KMS-11 (cell line): ENCODE data around the gene VSIR.

Experiments used
- H2AFZ ChIP-seq: fragments of 200-600 bp; sonication (generic); 2 replicates; pipeline ENCODE4 v1.6.1; 2016; ENCODE audit warnings: antibody characterized with exemption, mixed run types, low read depth
- H3K27ac ChIP-seq: fragments of 200-600 bp; sonication (generic); 2 replicates; pipeline ENCODE4 v1.6.1; 2016; ENCODE audit warnings: mild to moderate bottlenecking, mixed run types
- H3K27me3 ChIP-seq: fragments of 200-600 bp; sonication (generic); 2 replicates; pipeline ENCODE4 v1.6.1; 2017; ENCODE audit warnings: mild to moderate bottlenecking, low read depth, mixed run types, moderate library complexity; ENCODE audit not compliant: insufficient read depth
- H3K36me3 ChIP-seq: fragments of 200-600 bp; sonication (generic); 2 replicates; pipeline ENCODE4 v1.6.1; 2017; ENCODE audit warnings: mild to moderate bottlenecking, mixed run types; ENCODE audit not compliant: insufficient read depth
- H3K4me1 ChIP-seq: fragments of 200-600 bp; sonication (generic); 2 replicates; pipeline ENCODE4 v1.6.1; 2016; ENCODE audit warnings: mild to moderate bottlenecking, low read depth, mixed run types; ENCODE audit not compliant: poor library complexity, severe bottlenecking
- H3K4me2 ChIP-seq: fragments of 200-600 bp; sonication (generic); 2 replicates; pipeline ENCODE4 v1.7.0; 2016; ENCODE audit warnings: mild to moderate bottlenecking, mixed run types
- H3K4me3 ChIP-seq: fragments of 200-600 bp; sonication (generic); IDR thresholded peaks from 2 replicates; pipeline ENCODE4 v1.6.1; 2017; ENCODE audit warnings: low read depth, low read length, mixed read lengths; ENCODE audit not compliant: insufficient read depth
- H3K79me2 ChIP-seq: fragments of 200-600 bp; sonication (generic); 2 replicates; pipeline ENCODE4 v1.6.1; 2016; ENCODE audit warnings: low read depth, mixed run types; ENCODE audit not compliant: insufficient read depth
- H3K9ac ChIP-seq: fragments of 200-600 bp; sonication (generic); 2 replicates; pipeline ENCODE4 v1.6.1; 2016; ENCODE audit warnings: mild to moderate bottlenecking, mixed run types
- H4K20me1 ChIP-seq: fragments of 200-600 bp; sonication (generic); 2 replicates; pipeline ENCODE4 v1.6.1; 2016; ENCODE audit warnings: mild to moderate bottlenecking, mixed run types; ENCODE audit not compliant: insufficient read depth
- CTCF ChIP-seq: fragments of 200-600 bp; sonication (generic); conservative IDR thresholded peaks from 2 replicates; pipeline ENCODE4 v1.6.1; 2017; ENCODE audit warnings: low read depth, mild to moderate bottlenecking, antibody characterized with exemption, low read length, moderate library complexity, mixed read lengths

VSIR gene

DNA sequence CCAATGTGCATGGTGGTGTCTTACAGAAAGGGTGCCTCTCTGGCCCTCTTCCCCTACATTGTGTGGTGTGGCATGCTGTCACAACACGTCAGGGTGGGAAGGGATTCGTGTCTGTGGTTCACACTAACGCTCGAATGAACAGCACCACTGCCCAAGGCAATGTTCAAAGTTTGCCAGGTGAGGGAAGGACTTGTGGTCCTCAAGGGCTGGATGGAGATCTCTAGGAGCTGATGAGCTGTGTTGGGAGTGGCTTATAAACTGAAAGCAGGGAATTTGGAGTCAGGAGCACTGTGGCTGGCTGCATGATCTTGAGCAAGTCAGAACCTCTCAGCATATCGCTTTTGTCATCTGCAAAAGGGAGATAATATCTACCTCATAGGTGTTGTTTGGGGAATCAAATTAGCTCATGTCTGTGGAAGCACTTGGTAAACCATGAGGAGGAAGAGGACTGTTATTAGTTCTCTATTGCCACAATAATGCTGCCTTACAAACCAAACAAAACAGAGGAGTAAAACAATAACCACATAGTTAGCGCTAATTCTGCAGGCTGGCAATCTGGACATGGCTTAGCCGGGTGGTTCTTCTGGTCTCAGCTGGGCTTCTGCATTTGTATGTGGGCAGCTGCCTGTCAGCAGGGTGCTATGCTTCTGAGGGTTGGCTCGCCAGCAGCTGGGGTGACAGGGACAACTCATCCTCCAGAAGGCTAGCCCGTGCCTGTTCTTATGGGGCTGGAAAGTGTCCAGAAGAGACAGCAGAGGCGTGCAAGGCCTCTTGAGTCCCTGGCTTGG is 30.8 kb downstream of the VSIR start:
- Histone ChIP-seq H3K79me2 (no peaks in the 10 kb centered on the region), H3K27ac (no peak overlapping the region), H3K4me3 (no peak overlapping the region), H3K27me3 (no peaks in the 10 kb centered on the region; the same call in 1 of the 2 replicates), H3K9ac (no peak overlapping the region), H4K20me1 (no peaks in the 10 kb centered on the region), H3K4me1 (no peaks in the 10 kb centered on the region), H3K4me2 (no peak overlapping the region), H2AFZ (no peak overlapping the region), H3K36me3 (no peaks in the 10 kb centered on the region)
- no peak for TF ChIP-seq CTCF

DNA sequence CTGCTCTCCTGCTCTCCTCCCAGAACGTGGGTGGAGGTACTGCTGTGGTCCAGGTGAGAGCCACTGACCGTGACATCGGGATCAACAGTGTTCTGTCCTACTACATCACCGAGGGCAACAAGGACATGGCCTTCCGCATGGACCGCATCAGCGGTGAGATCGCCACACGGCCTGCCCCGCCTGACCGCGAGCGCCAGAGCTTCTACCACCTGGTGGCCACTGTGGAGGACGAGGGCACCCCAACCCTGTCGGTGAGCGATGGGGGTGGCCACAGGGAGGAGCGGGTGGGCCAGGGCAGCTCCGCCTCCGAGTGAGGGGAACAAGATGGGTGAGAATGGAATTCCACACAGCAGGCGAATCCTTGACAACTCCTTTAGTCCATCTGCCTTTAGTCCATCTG is 31.6 kb downstream of the VSIR start:
- H3K36me3 ChIP-seq: no peaks in the 10 kb centered on the region
- no peak overlapping the region for H3K27ac ChIP-seq
- no peak for TF ChIP-seq CTCF
- no peak overlapping the region for H3K4me2 ChIP-seq
- H3K4me3 ChIP-seq: no peak overlapping the region
- H3K79me2 ChIP-seq: no peaks in the 10 kb centered on the region
- no peak overlapping the region for H2AFZ ChIP-seq
- no peaks in the 10 kb centered on the region; the same call in 1 of the 2 replicates for H3K27me3 ChIP-seq
- no peaks in the 10 kb centered on the region for H3K4me1 ChIP-seq
- no peak overlapping the region for H3K9ac ChIP-seq
- H4K20me1 ChIP-seq: no peaks in the 10 kb centered on the region

- no peak for TF ChIP-seq CTCF
- Histone ChIP-seq H3K36me3 (no peaks in the 10 kb centered on the region), H3K4me3 (no peak overlapping the region), H3K27ac (no peak overlapping the region), H3K79me2 (no peaks in the 10 kb centered on the region), H2AFZ (no peak overlapping the region), H3K4me1 (no peaks in the 10 kb centered on the region), H3K27me3 (no peaks in the 10 kb centered on the region; the same call in 1 of the 2 replicates), H3K9ac (no peak overlapping the region), H3K4me2 (no peak overlapping the region), H4K20me1 (no peaks in the 10 kb centered on the region)
Measured at GRCh38 chr10:71741029-71741428, 32.3 kb downstream of the VSIR start.

DNA sequence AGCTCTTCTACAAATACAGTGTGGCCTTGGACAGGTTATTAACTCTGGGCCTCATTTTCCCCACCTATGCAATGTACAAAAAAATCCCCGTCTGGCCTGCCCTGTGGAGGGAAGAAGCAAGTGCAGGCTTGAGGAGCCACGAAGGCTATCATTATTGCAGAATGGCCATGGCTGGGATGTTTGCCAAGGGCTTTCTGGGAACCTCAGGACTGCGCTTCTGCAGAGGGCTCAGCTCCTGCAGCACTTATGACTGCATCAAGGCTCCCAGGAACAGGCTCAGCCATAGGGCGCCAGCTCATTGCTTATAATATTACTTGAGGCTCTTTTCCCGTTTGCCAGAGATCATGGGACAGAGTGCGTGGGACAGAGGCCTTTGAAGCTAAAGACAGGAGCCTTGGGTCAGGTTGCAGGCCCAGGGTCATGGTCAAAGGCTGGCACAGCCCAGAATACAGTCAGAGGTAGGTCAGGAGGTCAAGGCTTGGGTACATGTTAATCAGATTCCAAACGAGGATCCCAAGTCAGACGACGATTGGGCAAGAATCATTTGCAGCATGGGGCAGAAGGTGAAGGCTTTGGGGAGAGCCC is 33.2 kb downstream of the VSIR start:
- Histone ChIP-seq H4K20me1 (no peaks in the 10 kb centered on the region), H3K4me2 (no peak overlapping the region)
- TF ChIP-seq CTCF: no peak

More for the DNA sequence above, 33.2 kb downstream of the VSIR start:
- Histone ChIP-seq H3K36me3 (no peaks in the 10 kb centered on the region), H3K27me3 (no peaks in the 10 kb centered on the region; the same call in 1 of the 2 replicates), H3K4me3 (no peak overlapping the region), H3K9ac (no peak overlapping the region), H3K79me2 (no peaks in the 10 kb centered on the region), H3K27ac (no peak overlapping the region), H2AFZ (no peak overlapping the region), H3K4me1 (no peaks in the 10 kb centered on the region)
